HG03378 (cell line): Measurements from ENCODE around the gene YAP1.
A peak's percentile ranks its signal among the peaks of the same experiment; 100 is the strongest.

Source experiments
- ATAC-seq: cut with Tn5 transposase; IDR thresholded peaks from one replicate; pipeline ENCODE4 v1.9.1; 2021; ENCODE audit warnings: mild to moderate bottlenecking, moderate library complexity; ENCODE audit not compliant: unreplicated experiment

Gene YAP1

DNA sequence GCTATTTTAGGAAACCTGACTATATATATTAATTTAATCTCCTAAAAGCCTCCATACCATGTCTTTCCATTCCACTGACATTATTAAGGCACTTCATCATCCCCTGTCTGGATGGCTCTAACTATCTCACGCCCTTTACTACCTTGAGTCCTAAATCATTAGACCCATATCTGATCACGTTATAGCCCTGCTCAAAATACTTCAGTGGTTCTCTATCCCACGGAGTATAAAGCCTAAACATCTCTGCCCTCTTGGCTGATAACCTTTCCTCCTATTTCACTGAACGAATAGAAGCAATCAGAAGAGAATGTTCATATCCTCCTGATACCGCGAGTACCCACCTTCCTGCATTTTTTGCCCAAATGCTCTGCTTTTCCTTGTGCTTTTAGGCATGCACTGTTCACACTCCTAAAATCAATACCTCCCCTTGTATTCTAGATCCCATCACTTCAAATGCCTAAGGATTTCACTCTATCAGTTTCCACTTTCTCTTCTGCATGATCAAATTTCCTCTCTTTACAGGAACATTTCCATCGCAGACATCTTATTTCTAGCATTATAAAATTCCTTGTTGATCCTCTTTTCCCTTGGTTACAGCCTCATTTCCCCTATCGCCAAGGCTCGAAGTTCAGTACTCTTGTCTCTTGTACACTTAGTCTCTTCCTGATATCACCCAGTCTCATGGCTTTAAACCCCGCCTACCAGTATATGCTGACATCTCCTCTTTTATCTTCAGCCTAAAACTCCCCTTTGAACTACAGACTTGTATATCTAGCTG, 162.0 kb downstream of the YAP1 start:
- ATAC-seq: no peak

DNA sequence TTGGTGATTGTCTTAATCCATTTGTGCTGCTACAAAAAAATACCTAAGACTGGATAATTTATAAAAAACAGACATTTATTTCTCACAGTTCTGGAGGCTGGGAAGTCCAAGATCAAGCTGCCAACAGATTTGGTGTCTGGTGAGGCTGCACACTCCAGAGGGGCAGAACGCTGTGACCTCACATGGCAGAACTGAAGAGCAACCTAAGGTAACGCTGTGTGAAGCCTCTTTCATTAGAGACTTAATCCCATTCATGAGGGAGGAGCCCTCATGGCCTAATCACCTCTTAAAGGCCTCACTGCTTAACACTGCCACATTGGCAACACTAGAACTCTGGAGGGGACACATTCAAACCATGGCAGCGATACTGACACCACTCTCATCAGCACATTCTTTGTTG, 164.4 kb downstream of the YAP1 start:
- no peak for ATAC-seq

DNA sequence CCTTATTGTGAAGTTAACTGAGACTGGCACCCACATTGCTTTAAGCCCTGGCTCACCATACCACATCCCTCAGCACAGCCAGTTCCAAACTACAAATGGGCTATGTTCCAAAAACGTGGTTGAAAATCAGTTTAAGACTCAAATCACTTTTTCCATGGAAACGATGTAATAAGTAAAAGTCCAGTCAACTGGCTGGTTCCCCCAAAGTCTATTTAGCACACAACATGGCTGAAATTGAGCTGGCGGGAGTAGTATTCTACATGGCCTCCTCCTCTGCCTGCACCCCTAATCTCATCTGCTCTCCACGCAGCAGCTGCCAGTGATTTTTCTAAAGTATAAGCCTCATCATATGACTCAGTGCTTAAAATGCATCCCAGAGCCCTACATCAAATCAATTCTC, 166.1 kb downstream of the YAP1 start:
- ATAC-seq: no peak

DNA sequence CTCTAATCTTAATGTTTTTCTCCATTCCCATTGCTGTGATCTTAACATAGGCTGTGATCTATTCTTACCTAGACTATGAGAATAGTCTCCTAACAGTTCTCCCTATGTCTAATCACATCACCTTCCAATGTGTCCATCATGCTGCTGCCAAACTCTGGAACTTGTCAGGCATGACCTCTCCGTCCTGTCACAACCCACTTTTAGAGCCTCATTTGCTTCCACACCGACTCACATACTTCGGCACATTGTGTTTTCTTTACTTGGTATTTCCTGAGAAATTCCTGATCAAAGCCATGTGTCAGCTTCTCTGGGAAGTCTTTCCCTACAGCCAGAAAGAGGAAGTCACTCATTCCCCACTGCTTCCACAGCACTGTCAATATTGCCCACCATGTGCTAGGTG, 166.5 kb downstream of the YAP1 start:
- no peak for ATAC-seq

DNA sequence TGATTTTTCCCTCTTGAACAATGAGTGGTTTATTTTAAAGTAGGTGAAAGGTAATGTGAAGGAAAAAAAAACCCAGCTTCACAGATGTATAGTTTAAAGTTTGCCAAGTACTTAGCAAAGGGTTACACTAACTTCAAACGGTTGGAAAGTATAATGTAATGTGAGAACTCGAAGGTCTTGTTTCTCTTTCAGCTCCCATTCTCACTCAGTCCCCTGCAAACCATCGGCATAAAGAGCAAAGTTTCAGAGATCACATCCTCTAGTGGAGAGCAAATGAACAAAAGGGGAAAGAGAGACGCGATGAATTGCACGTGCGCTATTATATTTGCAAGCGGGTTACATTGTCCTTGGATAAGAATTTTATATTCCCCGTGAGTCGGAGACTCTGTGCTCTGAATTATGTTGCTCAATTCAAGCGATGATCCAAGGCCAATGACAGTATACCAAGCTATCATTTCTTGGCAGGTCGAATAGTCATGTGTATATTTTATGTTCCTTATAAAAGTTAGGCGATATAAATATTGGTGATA, 169.5 kb downstream of the YAP1 start:
- peak; percentile 80 for ATAC-seq

DNA sequence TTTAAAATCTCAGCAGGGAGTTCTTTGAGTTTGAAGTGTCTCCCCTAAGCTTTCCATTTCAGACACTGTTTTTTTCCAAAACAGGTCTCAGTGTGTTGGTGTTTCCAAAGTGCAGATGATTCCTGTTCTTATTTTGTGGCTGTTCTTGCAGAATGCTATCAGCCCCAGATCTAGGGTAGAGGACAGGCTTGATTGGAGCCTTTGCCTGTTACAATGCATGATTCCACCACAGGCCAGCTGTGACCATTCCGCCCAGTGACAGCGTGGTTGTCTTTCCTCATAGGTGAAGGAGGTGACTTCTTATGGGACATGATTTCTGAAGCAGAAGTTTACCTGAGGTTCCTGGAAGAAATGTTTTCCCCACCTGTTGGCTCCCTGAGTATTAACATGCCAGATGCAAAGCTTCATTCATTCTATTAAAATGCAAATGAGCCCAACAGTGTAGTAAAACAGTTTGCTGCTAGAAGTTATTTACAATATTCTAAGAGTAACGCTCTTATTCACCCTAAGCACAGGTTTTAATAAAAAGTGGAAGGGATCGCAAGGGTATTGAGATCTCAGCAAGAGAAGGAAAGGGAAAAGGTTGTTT, 170.1 kb downstream of the YAP1 start:
- no peak for ATAC-seq
